Measurements from ENCODE around the gene ZBTB22. TPM values are rescaled to one million over a fixed set of nuclear protein-coding genes. Genes with fewer than 3 reads are reported as not detected.
"Not testable (repeated sequence)": the region's sequence is repeated elsewhere in the genome, so short reads cannot be mapped to it uniquely, and the experiment has no call there.

The ZBTB22 gene
- polyA plus RNA-seq, 1 donor from 2014 or later: 16.5 TPM

- H3K9me3 ChIP-seq (ENCODE audit: low read length); H3K36me3 ChIP-seq (ENCODE audit: insufficient read depth, low read length); H3K27me3 ChIP-seq (ENCODE audit: insufficient read depth, low read depth, low read length); H4K20me1 ChIP-seq (ENCODE audit: insufficient read depth); H3K4me3 ChIP-seq (ENCODE audit: low read length); H3F3A ChIP-seq (ENCODE audit: insufficient read depth, low read length, poor library complexity, severe bottlenecking); H3K27ac ChIP-seq (ENCODE audit: low read length); H2AFZ ChIP-seq (ENCODE audit: low read depth, low read length); H3K9me2 ChIP-seq (ENCODE audit: insufficient read depth, low read length); H3K9ac ChIP-seq (ENCODE audit: low read length); H3K4me2 ChIP-seq (ENCODE audit: low read length); H3K79me2 ChIP-seq (replicated peaks; ENCODE audit: insufficient read depth, low read length): not testable (repeated sequence)
These were observed 32.3 kb downstream of the ZBTB22 start for GRCh38 chr6:33285214-33285613.

GRCh38 chr6:33280539-33280938 is 37.0 kb downstream of the ZBTB22 start:
- H3K36me3 ChIP-seq (ENCODE audit: insufficient read depth, low read length): no peaks in the 10 kb centered on the region
- H3K4me3 ChIP-seq (ENCODE audit: low read length): no peak overlapping the region
- no peak overlapping the region for H3K4me2 ChIP-seq (ENCODE audit: low read length)
- no peaks in the 10 kb centered on the region for H3F3A ChIP-seq (ENCODE audit: insufficient read depth, low read length, poor library complexity, severe bottlenecking)
- H3K79me2 ChIP-seq (replicated peaks; ENCODE audit: insufficient read depth, low read length): no peaks in the 10 kb centered on the region
- no peak overlapping the region for H2AFZ ChIP-seq (ENCODE audit: low read depth, low read length)
- H3K27ac ChIP-seq (ENCODE audit: low read length): no peak overlapping the region
- no peaks in the 10 kb centered on the region for H3K9me3 ChIP-seq (ENCODE audit: low read length)
- H3K9me2 ChIP-seq (ENCODE audit: insufficient read depth, low read length): no peaks in the 10 kb centered on the region
- no peaks in the 10 kb centered on the region for H4K20me1 ChIP-seq (ENCODE audit: insufficient read depth)
- TF ChIP-seq MXI1 (conservative IDR thresholded peaks at IDR 0.05; ENCODE audit: poor library complexity, severe bottlenecking): no peak
- TF ChIP-seq EP300 (conservative IDR thresholded peaks at IDR 0.05; ENCODE audit: poor library complexity, severe bottlenecking): no peak
- no peak for TF ChIP-seq POLR2AphosphoS5 (IDR thresholded peaks at IDR 0.05)
- TF ChIP-seq SMC3 (conservative IDR thresholded peaks at IDR 0.05; ENCODE audit: poor library complexity): no peak
- no peak for TF ChIP-seq REST (IDR thresholded peaks at IDR 0.05; ENCODE audit: borderline replicate concordance)
- TF ChIP-seq CTCF (IDR thresholded peaks at IDR 0.05; ENCODE audit: poor library complexity, severe bottlenecking): no peak
- no peak for TF ChIP-seq TAF1 (IDR thresholded peaks at IDR 0.05; ENCODE audit: low read depth)
- no peak for TF ChIP-seq EZH2 (IDR thresholded peaks at IDR 0.05; ENCODE audit: borderline replicate concordance, insufficient read depth, low read length, poor library complexity, severe bottlenecking)
- no peak for TF ChIP-seq RAD21 (conservative IDR thresholded peaks at IDR 0.05)
- H3K27me3 ChIP-seq (ENCODE audit: insufficient read depth, low read depth, low read length): no peaks in the 10 kb centered on the region
- H3K9ac ChIP-seq (ENCODE audit: low read length): no peak overlapping the region

- Histone ChIP-seq H3K36me3 (ENCODE audit: insufficient read depth, low read length) (no peaks in the 10 kb centered on the region), H3K4me3 (ENCODE audit: low read length) (no peak overlapping the region), H3K27ac (ENCODE audit: low read length) (no peak overlapping the region), H3F3A (ENCODE audit: insufficient read depth, low read length, poor library complexity, severe bottlenecking) (no peaks in the 10 kb centered on the region), H3K9ac (ENCODE audit: low read length) (no peak overlapping the region), H3K79me2 (replicated peaks; ENCODE audit: insufficient read depth, low read length) (no peaks in the 10 kb centered on the region), H4K20me1 (ENCODE audit: insufficient read depth) (no peaks in the 10 kb centered on the region), H2AFZ (ENCODE audit: low read depth, low read length) (no peak overlapping the region), H3K27me3 (ENCODE audit: insufficient read depth, low read depth, low read length) (no peaks in the 10 kb centered on the region), H3K4me2 (ENCODE audit: low read length) (no peak overlapping the region), H3K9me3 (ENCODE audit: low read length) (no peaks in the 10 kb centered on the region), H3K9me2 (ENCODE audit: insufficient read depth, low read length) (no peaks in the 10 kb centered on the region)
- TF ChIP-seq SMC3 (conservative IDR thresholded peaks at IDR 0.05; ENCODE audit: poor library complexity) (no peak), RAD21 (conservative IDR thresholded peaks at IDR 0.05) (no peak), CTCF (IDR thresholded peaks at IDR 0.05; ENCODE audit: poor library complexity, severe bottlenecking) (peak; percentile 16)
These were observed 37.5 kb downstream of the ZBTB22 start for GRCh38 chr6:33279971-33280511.
